Measurements from ENCODE around the gene CAMK1D. TPM values are rescaled to one million over a fixed set of nuclear protein-coding genes. Genes with fewer than 3 reads are reported as not detected.

The CAMK1D gene
- total and polyA plus RNA-seq, 10 of the 15 experiments (the other 5 are each of a cell fraction or from before 2014, with no cell fraction given) = 2.1 to 35.5 (median 14.7) TPM

DNA sequence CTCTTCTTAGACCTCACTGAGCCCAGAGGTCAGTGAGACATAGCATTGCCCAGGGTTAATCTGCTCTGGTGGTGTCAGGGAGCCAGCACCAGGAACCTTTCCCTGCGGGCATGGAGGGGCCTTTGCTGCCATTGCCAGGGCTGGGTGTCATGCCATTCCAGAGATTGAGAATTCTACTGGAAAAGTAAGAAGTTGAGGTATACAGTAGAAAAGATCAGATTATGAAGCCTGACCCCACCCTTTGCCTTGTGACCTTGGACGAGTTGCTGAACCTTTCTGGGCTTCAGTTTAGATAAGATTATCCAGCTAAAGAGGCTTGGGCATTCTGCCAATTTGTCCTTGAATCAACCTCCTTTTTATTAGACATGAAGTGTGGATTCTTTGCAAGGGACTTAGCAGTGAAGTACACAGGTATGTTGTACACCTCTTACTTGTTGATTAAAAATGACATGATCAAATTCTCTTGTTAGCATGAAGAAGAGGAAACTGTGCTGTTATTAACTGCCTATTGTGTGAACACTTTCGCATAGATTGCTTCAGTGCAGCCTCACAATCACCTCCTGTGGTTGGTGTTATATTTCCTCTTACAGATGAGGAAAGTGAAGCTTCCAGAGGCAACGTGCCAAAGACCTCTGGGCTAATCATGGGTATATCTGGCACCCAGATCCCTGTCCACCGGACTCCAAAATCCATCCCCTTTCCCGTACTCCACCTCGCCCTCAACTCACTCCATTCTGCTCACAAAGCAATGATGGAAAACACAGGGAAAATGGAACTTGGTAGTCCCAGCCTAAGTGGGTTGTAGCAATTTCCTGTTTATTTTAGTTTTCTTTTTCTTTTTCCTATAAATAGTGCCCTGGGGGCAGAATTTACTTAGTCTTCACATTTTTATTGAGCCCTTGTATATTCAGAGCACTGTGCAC, 151.3 kb downstream of the CAMK1D start:
- H3K27ac ChIP-seq (ENCODE audit: control insufficient read depth, insufficient read depth) = no peak overlapping the region
- ChIA-PET CTCF (interaction anchor here (1.1 kb wide), 1 partner anchor 156 kb away, joined by 3 read pairs; no protein-coding TSS in a partner anchor), RAD21 (ENCODE audit: unreplicated experiment) (no interaction called here), SMC1A (ENCODE audit: uncharacterized antibody, unreplicated experiment) (no interaction called here), POLR2A (no interaction called here)
- H3K27me3 ChIP-seq (replicated peaks in 1 of 2; ENCODE audit: control insufficient read depth in 2 of 2, insufficient read depth in 2 of 2, low read length in 1 of 2) = no peaks in the 10 kb centered on the region
- H3K4me2 ChIP-seq (ENCODE audit: control insufficient read depth, insufficient read depth) = no peak overlapping the region
- intact Hi-C loops (cut with micrococcal nuclease; ENCODE audit: unreplicated experiment) (no loop called here), in situ Hi-C loops (cut with MboI) (no loop called here)
- WGBS (ENCODE audit: insufficient coverage, insufficient replicate concordance, low lambda C conversion rate, missing lambda C conversion rate) = 79% methylated on average over 7 of the region's 7 CpGs
- ATAC-seq (no peak), FAIRE-seq (peak; percentile 13), DNase-seq (ENCODE audit: low read depth, low spot score) (no peak)
- H3K9ac ChIP-seq (ENCODE audit: control insufficient read depth, insufficient read depth, low read length) = no peak overlapping the region
- H3K9me3 ChIP-seq (replicated peaks; ENCODE audit: control insufficient read depth, insufficient read depth, low read length) = no peaks in the 10 kb centered on the region
- H3K4me3 ChIP-seq = no peak overlapping the region
- no peak overlapping the region for H2AFZ ChIP-seq (ENCODE audit: control insufficient read depth, low read depth, low read length)
- no peaks in the 10 kb centered on the region for H4K20me1 ChIP-seq (ENCODE audit: control insufficient read depth, insufficient read depth)
- TF ChIP-seq RBBP5 (conservative IDR thresholded peaks at IDR 0.05) (no peak), KDM1A (IDR thresholded peaks at IDR 0.05; ENCODE audit: borderline replicate concordance) (no peak), MEF2A (IDR thresholded peaks at IDR 0.05; ENCODE audit: insufficient read depth, low read depth, low read length) (no peak), NR2F1 (conservative IDR thresholded peaks at IDR 0.05) (no peak), ZNF384 (IDR thresholded peaks at IDR 0.05; ENCODE audit: borderline replicate concordance, low read depth, low read length) (no peak), ATF3 (IDR thresholded peaks at IDR 0.05; ENCODE audit: borderline replicate concordance, extremely low read depth, low read depth, low read length) (no peak), CBX5 (IDR thresholded peaks at IDR 0.05; ENCODE audit: low read depth) (no peak), FOXM1 (IDR thresholded peaks at IDR 0.05; ENCODE audit: low read depth, low read length) (no peak), SUPT20H (IDR thresholded peaks at IDR 0.05; ENCODE audit: borderline replicate concordance, control insufficient read depth, low read depth, low read length) (no peak), DPF2 (IDR thresholded peaks at IDR 0.05) (no peak), NFYB (IDR thresholded peaks at IDR 0.05; ENCODE audit: insufficient read depth, low read depth, low read length) (no peak), NR2C1 (IDR thresholded peaks at IDR 0.05) (no peak), ZNF207 (IDR thresholded peaks at IDR 0.05; ENCODE audit: borderline replicate concordance) (no peak), HSF1 (IDR thresholded peaks at IDR 0.05; ENCODE audit: low read depth, low read length) (no peak), MEF2B (IDR thresholded peaks at IDR 0.05; ENCODE audit: partially characterized antibody, poor library complexity, severe bottlenecking) (no peak), REST (IDR thresholded peaks at IDR 0.05; ENCODE audit: low read depth, low read length) (no peak), NBN (IDR thresholded peaks at IDR 0.05) (no peak), BACH1 (IDR thresholded peaks at IDR 0.05; ENCODE audit: borderline replicate concordance) (no peak), SIN3A (IDR thresholded peaks at IDR 0.05; ENCODE audit: low read depth, low read length) (no peak), JUNB (IDR thresholded peaks at IDR 0.05) (no peak)
- peaks cover 3% of the 10 kb centered on the region for H3K4me1 ChIP-seq (ENCODE audit: control insufficient read depth, insufficient read depth, low read length)
- no peaks in the 10 kb centered on the region for H3K79me2 ChIP-seq (ENCODE audit: control insufficient read depth, insufficient read depth, low read length)
- no peaks in the 10 kb centered on the region for H3K36me3 ChIP-seq (ENCODE audit: control insufficient read depth in 2 of 2, insufficient read depth in 2 of 2, low read length in 1 of 2)
- BruUV-seq (replicated peaks) = no TSS peak

Measured in GM12878 (cell line).